ENCODE data around the gene SLC16A3. TPM values are rescaled to one million over a fixed set of nuclear protein-coding genes. Genes with fewer than 3 reads are reported as not detected.

Gene SLC16A3
- total and polyA plus RNA-seq, 8 donors, result 4.9 to 87.9 (median 37.7) TPM

DNA sequence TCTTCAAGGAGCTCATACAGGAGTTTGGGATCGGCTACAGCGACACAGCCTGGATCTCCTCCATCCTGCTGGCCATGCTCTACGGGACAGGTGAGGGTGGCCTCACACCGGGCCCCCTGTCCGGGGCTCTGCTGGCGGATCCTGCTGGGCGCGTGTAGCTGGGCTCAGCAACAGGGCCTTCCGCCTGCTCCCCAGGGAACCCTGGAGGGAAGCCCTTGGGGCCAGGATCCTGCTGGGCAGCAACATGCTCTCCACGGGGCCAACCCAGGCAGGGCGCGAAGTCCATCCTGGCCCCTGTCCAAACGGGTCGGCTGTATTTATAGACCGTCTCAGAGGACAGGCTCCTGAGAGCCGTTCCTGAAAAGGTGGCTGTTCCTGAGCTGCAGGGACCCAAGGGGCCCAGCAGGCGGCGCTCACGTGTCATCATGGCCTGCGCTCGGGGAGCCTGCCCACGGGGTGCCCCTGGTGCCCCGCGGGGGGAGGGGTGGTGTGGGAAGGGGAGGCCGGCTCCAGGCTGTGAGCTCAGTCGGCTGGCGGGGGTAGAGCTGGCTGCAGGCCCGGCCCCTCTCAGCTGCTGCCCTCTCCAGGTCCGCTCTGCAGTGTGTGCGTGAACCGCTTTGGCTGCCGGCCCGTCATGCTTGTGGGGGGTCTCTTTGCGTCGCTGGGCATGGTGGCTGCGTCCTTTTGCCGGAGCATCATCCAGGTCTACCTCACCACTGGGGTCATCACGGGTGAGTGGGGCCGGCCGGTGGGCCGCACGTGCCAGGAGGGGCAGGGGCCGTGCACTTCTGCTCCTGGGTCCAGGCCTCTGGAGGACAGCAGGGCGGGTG lies 7.5 kb downstream of the SLC16A3 start:
- intact Hi-C loops (cut with DNase I; ENCODE audit: low total_unique reads), result no loop called here
- 41 to 76% (median 43%) methylated on average over 18 to 44 of the region's 44 CpGs for WGBS, 5 donors
- Histone ChIP-seq H3K4me1 (peaks cover 71 to 100% (median 90%) of the 10 kb centered on the region in 4 donors), H3K27ac (peak overlapping the region in 4 of 5 donors; percentile 17 to 86 (median 58)), H3K27me3 (no peaks in the 10 kb centered on the region), H3K36me3 (peaks cover 13 to 48% (median 29%) of the 10 kb centered on the region in 4 donors), H3K4me3 (no peak overlapping the region), H3K9me3 (no peaks in the 10 kb centered on the region)
- TF ChIP-seq EP300 (IDR thresholded peaks at IDR 0.05) (no peak), POLR2A (IDR thresholded peaks at IDR 0.05) (no peak), POLR2AphosphoS5 (IDR thresholded peaks at IDR 0.05) (peak in 1 of 3 donors; percentile 14)
- TF ChIP-seq, protein P1, sequence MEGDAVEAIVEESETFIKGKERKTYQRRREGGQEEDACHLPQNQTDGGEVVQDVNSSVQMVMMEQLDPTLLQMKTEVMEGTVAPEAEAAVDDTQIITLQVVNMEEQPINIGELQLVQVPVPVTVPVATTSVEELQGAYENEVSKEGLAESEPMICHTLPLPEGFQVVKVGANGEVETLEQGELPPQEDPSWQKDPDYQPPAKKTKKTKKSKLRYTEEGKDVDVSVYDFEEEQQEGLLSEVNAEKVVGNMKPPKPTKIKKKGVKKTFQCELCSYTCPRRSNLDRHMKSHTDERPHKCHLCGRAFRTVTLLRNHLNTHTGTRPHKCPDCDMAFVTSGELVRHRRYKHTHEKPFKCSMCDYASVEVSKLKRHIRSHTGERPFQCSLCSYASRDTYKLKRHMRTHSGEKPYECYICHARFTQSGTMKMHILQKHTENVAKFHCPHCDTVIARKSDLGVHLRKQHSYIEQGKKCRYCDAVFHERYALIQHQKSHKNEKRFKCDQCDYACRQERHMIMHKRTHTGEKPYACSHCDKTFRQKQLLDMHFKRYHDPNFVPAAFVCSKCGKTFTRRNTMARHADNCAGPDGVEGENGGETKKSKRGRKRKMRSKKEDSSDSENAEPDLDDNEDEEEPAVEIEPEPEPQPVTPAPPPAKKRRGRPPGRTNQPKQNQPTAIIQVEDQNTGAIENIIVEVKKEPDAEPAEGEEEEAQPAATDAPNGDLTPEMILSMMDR (IDR thresholded peaks at IDR 0.05), result peak in 5 of 7 experiments; percentile 83 to 95 (median 92)
- peak; percentile 75 to 90 for DNase-seq

DNA sequence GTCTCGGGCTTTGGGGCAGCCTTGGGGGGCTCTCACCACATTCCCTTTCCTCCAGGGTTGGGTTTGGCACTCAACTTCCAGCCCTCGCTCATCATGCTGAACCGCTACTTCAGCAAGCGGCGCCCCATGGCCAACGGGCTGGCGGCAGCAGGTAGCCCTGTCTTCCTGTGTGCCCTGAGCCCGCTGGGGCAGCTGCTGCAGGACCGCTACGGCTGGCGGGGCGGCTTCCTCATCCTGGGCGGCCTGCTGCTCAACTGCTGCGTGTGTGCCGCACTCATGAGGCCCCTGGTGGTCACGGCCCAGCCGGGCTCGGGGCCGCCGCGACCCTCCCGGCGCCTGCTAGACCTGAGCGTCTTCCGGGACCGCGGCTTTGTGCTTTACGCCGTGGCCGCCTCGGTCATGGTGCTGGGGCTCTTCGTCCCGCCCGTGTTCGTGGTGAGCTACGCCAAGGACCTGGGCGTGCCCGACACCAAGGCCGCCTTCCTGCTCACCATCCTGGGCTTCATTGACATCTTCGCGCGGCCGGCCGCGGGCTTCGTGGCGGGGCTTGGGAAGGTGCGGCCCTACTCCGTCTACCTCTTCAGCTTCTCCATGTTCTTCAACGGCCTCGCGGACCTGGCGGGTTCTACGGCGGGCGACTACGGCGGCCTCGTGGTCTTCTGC lies 8.4 kb downstream of the SLC16A3 start:
- Histone ChIP-seq H3K9me3 (no peaks in the 10 kb centered on the region), H3K4me1 (peaks cover 71 to 100% (median 90%) of the 10 kb centered on the region in 4 donors), H3K27ac (peak overlapping the region in 3 of 5 donors; percentile 30 to 86 (median 85)), H3K36me3 (peaks cover 13 to 53% (median 29%) of the 10 kb centered on the region in 4 donors), H3K27me3 (no peaks in the 10 kb centered on the region), H3K4me3 (no peak overlapping the region)
- 93 to 98% (median 94%) methylated on average over 26 to 59 of the region's 59 CpGs for WGBS, 5 donors
- intact Hi-C loops (cut with DNase I; ENCODE audit: low total_unique reads), result no loop called here
- TF ChIP-seq POLR2A (IDR thresholded peaks at IDR 0.05), result no peak
- TF ChIP-seq POLR2AphosphoS5 (IDR thresholded peaks at IDR 0.05), result no peak
- TF ChIP-seq EP300 (IDR thresholded peaks at IDR 0.05), result no peak
- TF ChIP-seq, protein P1 (IDR thresholded peaks at IDR 0.05), result no peak
- DNase-seq, result no peak

DNA sequence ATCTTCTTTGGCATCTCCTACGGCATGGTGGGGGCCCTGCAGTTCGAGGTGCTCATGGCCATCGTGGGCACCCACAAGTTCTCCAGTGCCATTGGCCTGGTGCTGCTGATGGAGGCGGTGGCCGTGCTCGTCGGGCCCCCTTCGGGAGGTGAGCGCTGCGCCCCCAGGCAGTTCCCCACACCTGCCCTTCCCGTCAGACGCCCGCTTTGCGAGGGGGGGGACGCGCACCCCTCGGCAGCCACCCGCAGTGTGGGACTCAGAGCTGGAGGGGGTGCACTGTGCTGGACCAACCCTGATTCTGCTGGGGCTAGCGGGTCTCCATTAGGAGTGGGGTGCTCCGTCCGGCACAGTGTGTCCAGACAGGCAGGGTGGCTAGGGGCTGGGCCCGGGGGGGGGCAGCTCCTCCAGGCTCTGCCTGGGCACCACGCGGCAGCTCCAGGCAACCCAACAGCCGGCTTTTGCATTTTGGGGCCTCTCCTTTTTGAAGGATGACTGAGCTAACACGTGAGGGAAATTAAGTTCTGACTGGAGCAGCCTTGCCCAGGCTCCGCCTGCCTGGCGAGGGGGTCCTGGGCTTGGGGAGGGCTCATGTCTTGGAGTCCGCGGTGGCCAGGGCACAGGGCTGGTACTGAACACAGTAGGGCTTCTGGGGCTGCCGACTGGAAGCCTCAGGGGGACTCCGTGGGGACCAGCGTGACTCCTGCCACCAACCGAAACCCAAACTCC lies 9.1 kb downstream of the SLC16A3 start:
- peaks cover 74 to 100% (median 91%) of the 10 kb centered on the region in 4 donors for H3K4me1 ChIP-seq
- peaks cover 13 to 60% (median 31%) of the 10 kb centered on the region in 4 donors for H3K36me3 ChIP-seq
- H3K27ac ChIP-seq, result peak overlapping the region; percentile 67 to 86 (median 77)
- no peak for DNase-seq
- peak overlapping the region; percentile 8 to 28 (median 22) for H3K4me3 ChIP-seq
- no peaks in the 10 kb centered on the region for H3K27me3 ChIP-seq
- intact Hi-C loops (cut with DNase I; ENCODE audit: low total_unique reads), result no loop called here
- WGBS, 5 donors, result 64 to 79% (median 77%) methylated on average over 18 to 34 of the region's 34 CpGs
- no peaks in the 10 kb centered on the region for H3K9me3 ChIP-seq
- no peak for TF ChIP-seq EP300 (IDR thresholded peaks at IDR 0.05)
- no peak for TF ChIP-seq POLR2A (IDR thresholded peaks at IDR 0.05)
- TF ChIP-seq POLR2AphosphoS5 (IDR thresholded peaks at IDR 0.05), result no peak

DNA sequence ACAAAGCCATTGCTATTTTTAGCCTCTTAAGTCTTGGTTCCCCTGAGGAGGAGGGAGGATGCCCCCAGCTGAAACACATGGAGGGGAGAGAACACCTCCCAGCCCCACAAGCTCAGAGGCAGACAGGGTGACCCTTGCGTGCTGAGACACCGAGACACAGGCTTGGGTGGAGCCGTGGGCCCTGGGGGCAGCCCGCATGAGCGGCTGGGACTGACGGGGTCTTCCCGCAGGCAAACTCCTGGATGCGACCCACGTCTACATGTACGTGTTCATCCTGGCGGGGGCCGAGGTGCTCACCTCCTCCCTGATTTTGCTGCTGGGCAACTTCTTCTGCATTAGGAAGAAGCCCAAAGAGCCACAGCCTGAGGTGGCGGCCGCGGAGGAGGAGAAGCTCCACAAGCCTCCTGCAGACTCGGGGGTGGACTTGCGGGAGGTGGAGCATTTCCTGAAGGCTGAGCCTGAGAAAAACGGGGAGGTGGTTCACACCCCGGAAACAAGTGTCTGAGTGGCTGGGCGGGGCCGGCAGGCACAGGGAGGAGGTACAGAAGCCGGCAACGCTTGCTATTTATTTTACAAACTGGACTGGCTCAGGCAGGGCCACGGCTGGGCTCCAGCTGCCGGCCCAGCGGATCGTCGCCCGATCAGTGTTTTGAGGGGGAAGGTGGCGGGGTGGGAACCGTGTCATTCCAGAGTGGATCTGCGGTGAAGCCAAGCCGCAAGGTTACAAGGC lies 9.8 kb downstream of the SLC16A3 start:
- Histone ChIP-seq H3K27me3 (no peaks in the 10 kb centered on the region), H3K9me3 (no peaks in the 10 kb centered on the region), H3K36me3 (peaks cover 17 to 67% (median 38%) of the 10 kb centered on the region in 4 donors), H3K4me1 (peaks cover 81 to 100% (median 92%) of the 10 kb centered on the region in 4 donors), H3K27ac (peak overlapping the region; percentile 67 to 86 (median 77)), H3K4me3 (peak overlapping the region; percentile 8 to 28 (median 22))
- WGBS, 5 donors, result 7 to 24% (median 15%) methylated on average over 15 to 33 of the region's 33 CpGs
- TF ChIP-seq POLR2A (IDR thresholded peaks at IDR 0.05) (no peak), POLR2AphosphoS5 (IDR thresholded peaks at IDR 0.05) (peak; percentile 43 to 87 (median 72))
- peak; percentile 90 to 93 for DNase-seq
- intact Hi-C loops (cut with DNase I; ENCODE audit: low total_unique reads), result no loop called here

Measured in stomach (tissue), 9 donors.